GM12878 (cell line): ENCODE results near the gene NR2C2AP. TPM values are rescaled to one million over a fixed set of nuclear protein-coding genes. Genes with fewer than 3 reads are reported as not detected.

Experiments
- ATAC-seq: fragments of 200-7000 bp; cut with Tn5 transposase; 3 replicates; pipeline ENCODE4 v1.9.1; 2020; ENCODE audit warnings: mild to moderate bottlenecking, moderate library complexity
- BruUV-seq: library from RNA; stranded (reverse); fragments of 400-500 nt; replicated peaks from 2 replicates; lab custom pipeline; 2021; lab: Mats Ljungman, UMichigan
- CTCF ChIA-PET: fragments of 300-600 bp; sonication (Branson Sonifier 250); formaldehyde crosslinking; extraction: SDS; loops from one replicate; lab custom pipeline; 2021; ENCODE audit warnings: inconsistent platforms; lab: Yijun Ruan, JAX
- POLR2A ChIA-PET: fragments of 350-600 bp; formaldehyde crosslinking; extraction: SDS; loops from one replicate; lab custom pipeline; 2021; ENCODE audit warnings: inconsistent platforms; lab: Charles Lee
- RAD21 ChIA-PET: fragments of 300-600 bp; sonication (Branson Sonifier 250); formaldehyde crosslinking; loops from one replicate; lab custom pipeline; 2023; ENCODE audit warnings: antibody characterized with exemption; ENCODE audit not compliant: unreplicated experiment; lab: Charles Lee
- SMC1A ChIA-PET: fragments of 300-600 bp; sonication (Branson Sonifier 250); formaldehyde crosslinking; loops from one replicate; lab custom pipeline; 2023; ENCODE audit not compliant: unreplicated experiment, uncharacterized antibody; lab: Charles Lee
- DNase-seq: peaks from one replicate; pipeline ENCODE4 v3.0.0-alpha.2; 2011; ENCODE audit warnings: low read depth, low spot score
- FAIRE-seq: peaks from 3 replicates; lab custom pipeline; 2011; peaks lifted over from hg19 to GRCh38; lab: Jason Lieb, UNC
- H2AFZ ChIP-seq: 2 replicates; pipeline ENCODE4 v1.6.0; 2011; ENCODE audit warnings: low read depth, low read length, control low read depth; ENCODE audit not compliant: control insufficient read depth
- H3K27ac ChIP-seq: 2 replicates; pipeline ENCODE4 v1.5.1; 2011; ENCODE audit warnings: control low read depth; ENCODE audit not compliant: control insufficient read depth, insufficient read depth
- H3K27me3 ChIP-seq, 2 experiments: replicated peaks in 1 of 2; 2 replicates each; pipeline versions ENCODE4 v1.6.0 to v1.6.1; 2011; ENCODE audit warnings: low read length in 1 of 2; ENCODE audit not compliant: control insufficient read depth in 2 of 2, insufficient read depth in 2 of 2
- H3K36me3 ChIP-seq, 2 experiments: 2 replicates each; pipeline ENCODE4 v1.5.1; 2011; ENCODE audit warnings: low read length in 1 of 2; ENCODE audit not compliant: control insufficient read depth in 2 of 2, insufficient read depth in 2 of 2
- H3K4me1 ChIP-seq: 2 replicates; pipeline ENCODE4 v1.6.1; 2011; ENCODE audit warnings: mild to moderate bottlenecking, low read length, moderate library complexity, mixed read lengths; ENCODE audit not compliant: control insufficient read depth, insufficient read depth
- H3K4me2 ChIP-seq: 2 replicates; pipeline ENCODE4 v1.6.0; 2011; ENCODE audit warnings: control low read depth; ENCODE audit not compliant: control insufficient read depth, insufficient read depth
- H3K4me3 ChIP-seq: fragments of 200-600 bp; sonication (generic); 2 replicates; pipeline ENCODE4 v1.5.1; 2016
- H3K79me2 ChIP-seq: 2 replicates; pipeline ENCODE4 v1.6.0; 2011; ENCODE audit warnings: low read length; ENCODE audit not compliant: control insufficient read depth, insufficient read depth
- H3K9ac ChIP-seq: 2 replicates; pipeline ENCODE4 v1.8.0; 2011; ENCODE audit warnings: low read length, control low read depth, mixed read lengths; ENCODE audit not compliant: control insufficient read depth, insufficient read depth
- H3K9me3 ChIP-seq: replicated peaks from 3 replicates; pipeline ENCODE4 v1.5.1; 2011; ENCODE audit warnings: mild to moderate bottlenecking, low read length; ENCODE audit not compliant: control insufficient read depth, insufficient read depth
- H4K20me1 ChIP-seq: 2 replicates; pipeline ENCODE4 v1.6.0; 2011; ENCODE audit not compliant: control insufficient read depth, insufficient read depth
- CHD1 ChIP-seq: IDR thresholded peaks from 2 replicates; pipeline ENCODE4 v1.6.1; 2012; ENCODE audit warnings: low read depth, low read length, improper control_type of control experiment
- FOS ChIP-seq: IDR thresholded peaks from 3 replicates; pipeline ENCODE4 v1.6.1; 2011; ENCODE audit warnings: borderline replicate concordance; ENCODE audit not compliant: insufficient read length; ENCODE audit errors: extremely low read depth
- IKZF1 ChIP-seq: fragments of 450-650 bp; conservative IDR thresholded peaks from 2 replicates; pipeline ENCODE4 v1.6.1; 2017; ENCODE audit warnings: antibody characterized with exemption, mild to moderate bottlenecking
- IRF4 ChIP-seq: IDR thresholded peaks from 2 replicates; pipeline ENCODE4 v1.6.1; 2011; ENCODE audit warnings: low read depth, low read length
- NR2F1 ChIP-seq: fragments of 450-650 bp; conservative IDR thresholded peaks from 2 replicates; pipeline ENCODE4 v1.6.1; 2017; ENCODE audit warnings: mild to moderate bottlenecking
- PML ChIP-seq: IDR thresholded peaks from 2 replicates; pipeline ENCODE4 v1.6.1; 2012; ENCODE audit warnings: low read length, inconsistent platforms
- RAD51 ChIP-seq: fragments of 450-650 bp; IDR thresholded peaks from 2 replicates; pipeline ENCODE4 v1.6.1; 2016; ENCODE audit warnings: moderate library complexity, mild to moderate bottlenecking, inconsistent platforms
- RBBP5 ChIP-seq: fragments of 200-600 bp; sonication (generic); conservative IDR thresholded peaks from 2 replicates; pipeline ENCODE4 v1.6.1; 2016
- WGBS: methylation state at CpG from one replicate; pipeline ENCODE4 v1.1.6; 2016; ENCODE audit warnings: low lambda C conversion rate; ENCODE audit not compliant: insufficient replicate concordance, insufficient coverage; ENCODE audit errors: missing lambda C conversion rate; 5-methylcytosine and 5-hydroxymethylcytosine counted together
- in situ Hi-C: fragments of 300-500 bp; cut with MboI; formaldehyde crosslinking; loops from 9 replicates; pipeline ENCODE4 v1.14.3; 2018; ENCODE audit warnings: mixed read lengths
- intact Hi-C: fragments of 100-400 bp; cut with micrococcal nuclease; formaldehyde crosslinking; loops from one replicate; pipeline ENCODE4 v1.14.2; 2022; ENCODE audit not compliant: unreplicated experiment
- polyA plus RNA-seq, 11 experiments: library from polyadenylated mRNA; depleted of rRNA in 4 of 11; unstranded in 6 of 11; stranded (reverse) in 5 of 11; fragments of >200 nt; fragmentation: Nextera tagmentation in 4 of 11; fragmentation: Illumina TruSeq in 1 of 11; extraction: Ambion mirVana in 4 of 11; extraction: Trizol in 1 of 11; gene quantifications; 1 replicate in 1 of 11; 2 replicates in 10 of 11; pipeline versions ENCODE4 v1.2.1 to v1.2.3, GENCODE V29; 2011 to 2016; ENCODE audit warnings: inconsistent platforms in 2 of 11, missing spikeins in 2 of 11, low read depth in 1 of 11
- total RNA-seq, 4 experiments: library from RNA; depleted of rRNA in 3 of 4; stranded (reverse); fragments of >200 nt in 3 of 4; fragmentation: Illumina TruSeq in 1 of 4; extraction: Trizol in 1 of 4; gene quantifications; 2 replicates each; pipeline versions ENCODE4 v1.2.1 to v1.2.3, GENCODE V29; 2013 to 2021

The NR2C2AP gene
- total and polyA plus RNA-seq, 10 of the 15 experiments (the other 5 are each of a cell fraction or from before 2014, with no cell fraction given): 21.5 to 44.8 (median 28.1) TPM

- CTCF ChIA-PET: no interaction called here
- SMC1A ChIA-PET: interaction anchor here (0.7 to 2.1 kb wide), 4 partner anchors 7 to 48 kb away, joined by 3 to 12 read pairs (median 6); partner anchors contain the start of gene NR2C2AP
- no peak overlapping the region for H2AFZ ChIP-seq
- 68% methylated on average over 5 of the region's 5 CpGs for WGBS
- peaks cover 34% of the 10 kb centered on the region for H3K79me2 ChIP-seq
- in situ Hi-C loops (no loop called here), intact Hi-C loops (loop anchor here (2.0 kb wide), 1 partner anchor 127 kb away; the partner anchor contains the start of genes MAU2 and SUGP1)
- TF ChIP-seq RBBP5: no peak
- no peak for TF ChIP-seq FOS
- no peak for TF ChIP-seq NR2F1
- TF ChIP-seq IRF4: no peak
- no peak for TF ChIP-seq RAD51
- no peak for TF ChIP-seq PML
- TF ChIP-seq IKZF1: 0 out of 2 replicates have a peak, but pooled peaks have one; percentile 27
- no peak for TF ChIP-seq CHD1
- ATAC-seq: no peak
- H3K27me3 ChIP-seq: no peaks in the 10 kb centered on the region
- no TSS peak for BruUV-seq
- H3K36me3 ChIP-seq: peaks cover 5 to 8% of the 10 kb centered on the region in 2 experiments; a peak in 3 of 4 replicates
- no peak for DNase-seq
- RAD21 ChIA-PET: interaction anchor here (0.6 to 1.6 kb wide), 2 partner anchors 9 to 44 kb away, joined by 3 to 5 read pairs; partner anchors contain the start of gene NR2C2AP
- peaks cover 11% of the 10 kb centered on the region for H3K4me1 ChIP-seq
- H3K4me2 ChIP-seq: peak overlapping the region; percentile 98
- no peak for FAIRE-seq
- H3K27ac ChIP-seq: peak overlapping the region; percentile 93; the same call in 1 of the 2 replicates
- H3K9me3 ChIP-seq: no peaks in the 10 kb centered on the region
- H3K9ac ChIP-seq: peak overlapping the region; percentile 96
- H3K4me3 ChIP-seq: peak overlapping the region; percentile 78; the same call in 1 of the 2 replicates
- H4K20me1 ChIP-seq: no peaks in the 10 kb centered on the region
- POLR2A ChIA-PET: interaction anchor here (0.6 to 1.1 kb wide), 5 partner anchors 12 to 536 kb away, joined by 4 to 8 read pairs (median 4); partner anchors contain the start of gene GATAD2A
Observed at GRCh38 chr19:19193926-19194325, 9.3 kb downstream of the NR2C2AP start.
